H9 (cell line): Measurements from ENCODE around the gene CEP41. TPM values are rescaled to one million over a fixed set of nuclear protein-coding genes. Genes with fewer than 3 reads are reported as not detected.

Experiments
- DNase-seq: peaks from one replicate; pipeline ENCODE4 v3.0.0-alpha.2; 2017
- H2AFZ ChIP-seq: one replicate; pipeline ENCODE4 v1.6.1; 2013; ENCODE audit warnings: mild to moderate bottlenecking, low read length, control low read depth, moderate library complexity
- H2AK5ac ChIP-seq: 2 replicates; pipeline ENCODE4 v1.6.1; 2013; ENCODE audit warnings: low read length, control low read depth, mixed read lengths; ENCODE audit not compliant: insufficient read length
- H2BK120ac ChIP-seq: one replicate; pipeline ENCODE4 v1.6.1; 2013; ENCODE audit warnings: low read depth, mild to moderate bottlenecking, low read length, control low read depth, inconsistent platforms; ENCODE audit not compliant: poor library complexity, severe bottlenecking
- H2BK12ac ChIP-seq: 2 replicates; pipeline ENCODE4 v1.6.1; 2013; ENCODE audit warnings: low read length, control low read depth, mixed read lengths, low read depth; ENCODE audit not compliant: insufficient read length
- H2BK15ac ChIP-seq: 2 replicates; pipeline ENCODE4 v1.6.1; 2013; ENCODE audit warnings: low read depth, low read length, control low read depth
- H2BK20ac ChIP-seq: one replicate; pipeline ENCODE4 v1.6.1; 2013; ENCODE audit warnings: low read depth, mild to moderate bottlenecking, low read length, control low read depth, inconsistent platforms; ENCODE audit not compliant: poor library complexity, severe bottlenecking
- H2BK5ac ChIP-seq: 2 replicates; pipeline ENCODE4 v1.6.1; 2013; ENCODE audit warnings: low read length, control low read depth, mixed read lengths; ENCODE audit not compliant: insufficient read length
- H3K14ac ChIP-seq: 2 replicates; pipeline ENCODE4 v1.6.1; 2013; ENCODE audit warnings: low read length, control low read depth; ENCODE audit not compliant: insufficient read depth
- H3K18ac ChIP-seq: 2 replicates; pipeline ENCODE4 v1.6.1; 2013; ENCODE audit warnings: low read depth, mild to moderate bottlenecking, mixed read lengths, low read length, control low read depth; ENCODE audit not compliant: insufficient read length
- H3K23ac ChIP-seq: 2 replicates; pipeline ENCODE4 v1.6.1; 2013; ENCODE audit warnings: low read length, control low read depth, mixed read lengths, low read depth; ENCODE audit not compliant: insufficient read length
- H3K23me2 ChIP-seq: 2 replicates; pipeline ENCODE4 v1.6.1; 2013; ENCODE audit warnings: low read depth, mild to moderate bottlenecking, mixed read lengths, low read length, control low read depth; ENCODE audit not compliant: insufficient read length, poor library complexity, severe bottlenecking
- H3K27ac ChIP-seq: 2 replicates; pipeline ENCODE4 v1.5.1; 2013; ENCODE audit warnings: low read length, control low read depth, mixed read lengths, low read depth; ENCODE audit not compliant: insufficient read length
- H3K27me3 ChIP-seq: 2 replicates; pipeline ENCODE4 v1.6.1; 2013; ENCODE audit warnings: low read length, control low read depth, inconsistent platforms; ENCODE audit not compliant: insufficient read depth
- H3K4ac ChIP-seq: 2 replicates; pipeline ENCODE4 v1.6.1; 2013; ENCODE audit warnings: low read depth, mild to moderate bottlenecking, control low read depth, inconsistent platforms, low read length, moderate library complexity
- H3K4me1 ChIP-seq: 2 replicates; pipeline ENCODE4 v1.6.1; 2013; ENCODE audit warnings: low read length, control low read depth, inconsistent platforms; ENCODE audit not compliant: insufficient read depth
- H3K4me2 ChIP-seq: 2 replicates; pipeline ENCODE4 v1.6.1; 2013; ENCODE audit warnings: low read length, control low read depth, mixed read lengths; ENCODE audit not compliant: insufficient read length, insufficient read depth
- H3K56ac ChIP-seq: 2 replicates; pipeline ENCODE4 v1.6.1; 2013; ENCODE audit warnings: low read depth, mild to moderate bottlenecking, mixed read lengths, low read length, control low read depth; ENCODE audit not compliant: insufficient read length
- H3K79me1 ChIP-seq: 2 replicates; pipeline ENCODE4 v1.6.1; 2013; ENCODE audit warnings: low read depth, mild to moderate bottlenecking, moderate library complexity, low read length, control low read depth, inconsistent platforms; ENCODE audit not compliant: insufficient read depth, poor library complexity, severe bottlenecking
- H3K79me2 ChIP-seq: 2 replicates; pipeline ENCODE4 v1.6.1; 2013; ENCODE audit warnings: low read length, control low read depth, inconsistent platforms; ENCODE audit not compliant: insufficient read depth
- H3K9ac ChIP-seq: 2 replicates; pipeline ENCODE4 v1.6.1; 2013; ENCODE audit warnings: low read length, control low read depth, mixed read lengths; ENCODE audit not compliant: insufficient read length; ENCODE audit errors: extremely low read depth
- H3K9me3 ChIP-seq: one replicate; pipeline ENCODE4 v1.6.1; 2013; ENCODE audit warnings: low read depth, low read length, inconsistent platforms; ENCODE audit not compliant: control insufficient read depth
- H3T11ph ChIP-seq: one replicate; pipeline ENCODE4 v1.6.1; 2013; ENCODE audit warnings: mild to moderate bottlenecking, low read length, control low read depth, inconsistent platforms
- H4K20me1 ChIP-seq: one replicate; pipeline ENCODE4 v1.6.1; 2013; ENCODE audit not compliant: control insufficient read depth, insufficient read length, insufficient read depth
- H4K5ac ChIP-seq: 2 replicates; pipeline ENCODE4 v1.6.1; 2013; ENCODE audit warnings: low read depth, mild to moderate bottlenecking, mixed read lengths, low read length, control low read depth; ENCODE audit not compliant: insufficient read length
- H4K8ac ChIP-seq: replicated peaks from 2 replicates; pipeline ENCODE4 v1.6.1; 2013; ENCODE audit warnings: low read length, control low read depth, mixed read lengths, low read depth; ENCODE audit not compliant: insufficient read length
- H4K91ac ChIP-seq: 2 replicates; pipeline ENCODE4 v1.6.1; 2013; ENCODE audit warnings: low read depth, mild to moderate bottlenecking, moderate library complexity, mixed read lengths, low read length, control low read depth; ENCODE audit not compliant: insufficient read length
- H3K27ac Mint-ChIP-seq, 3 experiments: 2 replicates in 2 of 3; 3 replicates in 1 of 3; pipeline ENCODE4 v1.8.0; 2020 to 2021; ENCODE audit warnings: mixed read lengths in 3 of 3, mild to moderate bottlenecking in 1 of 3, moderate library complexity in 1 of 3
- H3K27me3 Mint-ChIP-seq: 2 replicates; pipeline ENCODE4 v1.8.0; 2021; ENCODE audit warnings: low read depth, mild to moderate bottlenecking, moderate library complexity, mixed read lengths
- H3K36me3 Mint-ChIP-seq, 3 experiments: 2 replicates in 2 of 3; 3 replicates in 1 of 3; pipeline ENCODE4 v1.8.0; 2020 to 2021; ENCODE audit warnings: low read depth in 3 of 3, mixed read lengths in 3 of 3; ENCODE audit not compliant: insufficient read depth in 1 of 3
- H3K4me1 Mint-ChIP-seq, 2 experiments: 2 replicates each; pipeline ENCODE4 v1.8.0; 2020; ENCODE audit warnings: mixed read lengths in 2 of 2
- H3K4me3 Mint-ChIP-seq, 2 experiments: 2 replicates in 1 of 2; 3 replicates in 1 of 2; pipeline ENCODE4 v1.8.0; 2020 to 2021; ENCODE audit warnings: mild to moderate bottlenecking in 2 of 2, mixed read lengths in 2 of 2, moderate library complexity in 1 of 2
- H3K9me3 Mint-ChIP-seq, 2 experiments: 2 replicates in 1 of 2; 3 replicates in 1 of 2; pipeline ENCODE4 v1.8.0; 2020; ENCODE audit warnings: mild to moderate bottlenecking in 2 of 2, mixed read lengths in 2 of 2, moderate library complexity in 1 of 2
- CTCF ChIP-seq: fragments of 200-600 bp; sonication (generic); conservative IDR thresholded peaks from 3 replicates; pipeline ENCODE4 v1.8.0; 2021; ENCODE audit warnings: antibody characterized with exemption, mild to moderate bottlenecking
- WGBS: extraction: QIAGEN DNeasy Blood & Tissue Kit; methylation state at CpG from one replicate; pipeline ENCODE4 v1.1.7; 2013; ENCODE audit warnings: missing lambda C conversion rate, low lambda C conversion rate, mixed read lengths; ENCODE audit not compliant: insufficient read length; ENCODE audit errors: extremely low coverage; 5-methylcytosine and 5-hydroxymethylcytosine counted together
- total RNA-seq: library from RNA; stranded (reverse); gene quantifications from 2 replicates; pipeline ENCODE4 v1.2.1, GENCODE V29; 2021

Gene CEP41
- total RNA-seq, 1 experiment from 2014 or later: 9.7 TPM

- Histone ChIP-seq H3K9ac (no peak overlapping the region), H2BK12ac (no peak overlapping the region), H2BK15ac (no peak overlapping the region), H3K27ac (no peak overlapping the region), H4K5ac (no peak overlapping the region), H3K4me2 (no peak overlapping the region), H3K18ac (no peak overlapping the region), H3K4ac (no peak overlapping the region), H2BK5ac (no peak overlapping the region), H4K20me1 (no peaks in the 10 kb centered on the region), H3K23me2 (no peaks in the 10 kb centered on the region), H3K9me3 (no peaks in the 10 kb centered on the region), H2AK5ac (no peak overlapping the region), H3K56ac (no peak overlapping the region), H4K91ac (no peak overlapping the region), H3K14ac (no peak overlapping the region), H3K79me2 (no peaks in the 10 kb centered on the region), H2AFZ (no peak overlapping the region), H3K79me1 (no peaks in the 10 kb centered on the region), H3K4me1 (no peaks in the 10 kb centered on the region), H2BK20ac (no peak overlapping the region), H2BK120ac (no peak overlapping the region), H3K23ac (no peak overlapping the region), H4K8ac (no peak overlapping the region), H3K27me3 (no peaks in the 10 kb centered on the region), H3T11ph (no peak overlapping the region)
- H3K36me3 Mint-ChIP-seq: no peaks in the 10 kb centered on the region
- no peak overlapping the region for H3K4me3 Mint-ChIP-seq
- no peaks in the 10 kb centered on the region for H3K9me3 Mint-ChIP-seq
- no CpG with 5 or more reads among the region's 5 CpGs for WGBS
- no peaks in the 10 kb centered on the region for H3K27me3 Mint-ChIP-seq
- H3K27ac Mint-ChIP-seq: peak overlapping the region in 1 of 3 experiments; percentile 61; a peak in 1 of 7 replicates
- no peak for TF ChIP-seq CTCF
- H3K4me1 Mint-ChIP-seq: peaks cover 20 to 38% of the 10 kb centered on the region in 2 experiments
- DNase-seq: no peak
Measured at GRCh38 chr7:130419658-130420057, 21.2 kb downstream of the CEP41 start.
